ENCODE data around the gene PARD6B. TPM values are rescaled to one million over a fixed set of nuclear protein-coding genes. Genes with fewer than 3 reads are reported as not detected.
"Not testable (repeated sequence)": the region's sequence is repeated elsewhere in the genome, so short reads cannot be mapped to it uniquely, and the experiment has no call there.

The PARD6B gene
- total RNA-seq, 6 experiments from 2014 or later: 0.24 to 0.68 (median 0.51) TPM

- H3K9me3 Mint-ChIP-seq: no peaks in the 10 kb centered on the region
- no peak for DNase-seq
- peaks cover 15% of the 10 kb centered on the region for H3K27me3 Mint-ChIP-seq (ENCODE audit: insufficient read depth)
- no peak overlapping the region for H3K27ac Mint-ChIP-seq
- H3K4me3 Mint-ChIP-seq: no peak overlapping the region
- TF ChIP-seq, protein P1, sequence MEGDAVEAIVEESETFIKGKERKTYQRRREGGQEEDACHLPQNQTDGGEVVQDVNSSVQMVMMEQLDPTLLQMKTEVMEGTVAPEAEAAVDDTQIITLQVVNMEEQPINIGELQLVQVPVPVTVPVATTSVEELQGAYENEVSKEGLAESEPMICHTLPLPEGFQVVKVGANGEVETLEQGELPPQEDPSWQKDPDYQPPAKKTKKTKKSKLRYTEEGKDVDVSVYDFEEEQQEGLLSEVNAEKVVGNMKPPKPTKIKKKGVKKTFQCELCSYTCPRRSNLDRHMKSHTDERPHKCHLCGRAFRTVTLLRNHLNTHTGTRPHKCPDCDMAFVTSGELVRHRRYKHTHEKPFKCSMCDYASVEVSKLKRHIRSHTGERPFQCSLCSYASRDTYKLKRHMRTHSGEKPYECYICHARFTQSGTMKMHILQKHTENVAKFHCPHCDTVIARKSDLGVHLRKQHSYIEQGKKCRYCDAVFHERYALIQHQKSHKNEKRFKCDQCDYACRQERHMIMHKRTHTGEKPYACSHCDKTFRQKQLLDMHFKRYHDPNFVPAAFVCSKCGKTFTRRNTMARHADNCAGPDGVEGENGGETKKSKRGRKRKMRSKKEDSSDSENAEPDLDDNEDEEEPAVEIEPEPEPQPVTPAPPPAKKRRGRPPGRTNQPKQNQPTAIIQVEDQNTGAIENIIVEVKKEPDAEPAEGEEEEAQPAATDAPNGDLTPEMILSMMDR (IDR thresholded peaks at IDR 0.05): no peak
- H3K4me1 Mint-ChIP-seq (ENCODE audit: low read depth): peaks cover 14% of the 10 kb centered on the region
- no peaks in the 10 kb centered on the region for H3K36me3 Mint-ChIP-seq (ENCODE audit: low read depth)
Observed at GRCh38 chr20:50699688-50700087, 31.7 kb upstream of the PARD6B start.

- no peaks in the 10 kb centered on the region for H3K36me3 Mint-ChIP-seq (ENCODE audit: low read depth)
- no peaks in the 10 kb centered on the region for H3K9me3 Mint-ChIP-seq
- peaks cover 8% of the 10 kb centered on the region for H3K4me1 Mint-ChIP-seq (ENCODE audit: low read depth)
- DNase-seq: no peak
- H3K27me3 Mint-ChIP-seq (ENCODE audit: insufficient read depth): peaks cover 15% of the 10 kb centered on the region
- H3K4me3 Mint-ChIP-seq: no peak overlapping the region
- no peak overlapping the region for H3K27ac Mint-ChIP-seq
- TF ChIP-seq, protein P1 (IDR thresholded peaks at IDR 0.05): no peak
Observed at GRCh38 chr20:50701041-50701963, 30.1 kb upstream of the PARD6B start.

GRCh38 chr20:50703651-50704438 is 27.5 kb upstream of the PARD6B start:
- H3K4me3 Mint-ChIP-seq; H3K27ac Mint-ChIP-seq; DNase-seq; H3K36me3 Mint-ChIP-seq (ENCODE audit: low read depth); H3K4me1 Mint-ChIP-seq (ENCODE audit: low read depth); H3K9me3 Mint-ChIP-seq: not testable (repeated sequence)
- H3K27me3 Mint-ChIP-seq (ENCODE audit: insufficient read depth): peaks cover 16% of the 10 kb centered on the region

DNA sequence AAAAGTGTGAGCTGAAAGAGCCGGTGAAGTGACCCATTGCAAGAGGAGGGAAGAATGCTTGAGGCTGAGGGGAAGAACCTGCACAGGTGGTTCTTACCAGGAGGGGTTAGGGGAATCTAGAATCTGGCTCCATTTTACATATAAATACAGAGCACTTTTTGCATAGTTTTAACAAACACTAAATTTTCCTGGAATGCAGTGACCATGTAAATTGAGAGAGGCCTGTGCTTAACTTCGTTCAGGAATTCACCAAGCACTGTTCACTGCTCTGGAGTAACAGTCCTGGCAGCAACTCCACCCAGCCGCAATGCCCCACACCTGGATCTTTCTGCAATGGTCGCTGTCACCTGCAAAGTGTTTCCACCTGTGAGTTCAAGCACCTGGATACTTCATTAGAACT is 26.9 kb upstream of the PARD6B start:
- H3K36me3 Mint-ChIP-seq (ENCODE audit: low read depth): no peaks in the 10 kb centered on the region
- peaks cover 13% of the 10 kb centered on the region for H3K4me1 Mint-ChIP-seq (ENCODE audit: low read depth)
- no peaks in the 10 kb centered on the region for H3K9me3 Mint-ChIP-seq
- DNase-seq: no peak
- peaks cover 12% of the 10 kb centered on the region for H3K27me3 Mint-ChIP-seq (ENCODE audit: insufficient read depth)
- no peak overlapping the region for H3K27ac Mint-ChIP-seq
- TF ChIP-seq, protein P1 (IDR thresholded peaks at IDR 0.05): no peak
- H3K4me3 Mint-ChIP-seq: no peak overlapping the region

GRCh38 chr20:50704971-50705370 is 26.4 kb upstream of the PARD6B start:
- Mint-ChIP-seq H3K27me3 (ENCODE audit: insufficient read depth) (peaks cover 11% of the 10 kb centered on the region), H3K9me3 (no peaks in the 10 kb centered on the region), H3K36me3 (ENCODE audit: low read depth) (no peaks in the 10 kb centered on the region), H3K4me3 (no peak overlapping the region), H3K27ac (no peak overlapping the region), H3K4me1 (ENCODE audit: low read depth) (peaks cover 13% of the 10 kb centered on the region)
- DNase-seq: peak; percentile 29
- TF ChIP-seq, protein P1 (IDR thresholded peaks at IDR 0.05): no peak
